K562 (cell line): ENCODE measurements around the gene PDE9A.

Experiments used
- CAMTA2 ChIP-seq: fragments of 250-450 bp; sonication (Bioruptor Pico); conservative IDR thresholded peaks from 2 replicates; pipeline ENCODE4 v1.5.1; 2022
- CTCF ChIP-seq, 3 experiments: IDR thresholded peaks in 2 of 3; conservative IDR thresholded peaks in 1 of 3; 2 replicates each; pipeline ENCODE4 v1.5.1; 2011 to 2012; ENCODE audit warnings: low read length in 3 of 3, mild to moderate bottlenecking in 3 of 3, control low read depth in 2 of 3, improper control_type of control experiment in 1 of 3, inconsistent platforms in 1 of 3, low read depth in 1 of 3, mixed read lengths in 1 of 3, moderate library complexity in 1 of 3; ENCODE audit not compliant: insufficient read depth in 2 of 3
- EP300 ChIP-seq: IDR thresholded peaks from 2 replicates; pipeline ENCODE4 v1.6.1; 2012; ENCODE audit warnings: low read length, improper control_type of control experiment
- ERF ChIP-seq: fragments of 450-650 bp; formaldehyde crosslinking; IDR thresholded peaks from 2 replicates; pipeline ENCODE4 v1.4.0; 2020; ENCODE audit warnings: mild to moderate bottlenecking, mixed read lengths
- HES1 ChIP-seq: fragments of 450-650 bp; IDR thresholded peaks from 2 replicates; pipeline ENCODE4 v1.6.1; 2016; ENCODE audit warnings: low read depth, mild to moderate bottlenecking, moderate library complexity
- KLF10 ChIP-seq: fragments of 250-450 bp; sonication (Bioruptor Pico); IDR thresholded peaks from 2 replicates; pipeline ENCODE4 v1.6.1; 2021; ENCODE audit warnings: matching md5 sums
- NFIX ChIP-seq: fragments of 250-450 bp; sonication (Bioruptor Pico); IDR thresholded peaks from 2 replicates; pipeline ENCODE4 v1.4.0; 2020; ENCODE audit warnings: low read depth, mild to moderate bottlenecking, moderate library complexity
- PRDM10 ChIP-seq: fragments of 450-650 bp; IDR thresholded peaks from 2 replicates; pipeline ENCODE4 v1.6.1; 2018; ENCODE audit not compliant: partially characterized antibody
- SMC3 ChIP-seq: conservative IDR thresholded peaks from 2 replicates; pipeline ENCODE4 v1.6.1; 2011; ENCODE audit warnings: low read depth, low read length, improper control_type of control experiment; ENCODE audit not compliant: insufficient read depth
- TAF1 ChIP-seq: IDR thresholded peaks from 2 replicates; pipeline ENCODE4 v1.6.1; 2011; ENCODE audit warnings: mild to moderate bottlenecking, low read length, moderate library complexity; ENCODE audit not compliant: insufficient read depth, control insufficient read depth, severe bottlenecking; ENCODE audit errors: extremely low read depth
- ZNF224 ChIP-seq: sonication (generic); formaldehyde crosslinking; IDR thresholded peaks from 2 replicates; pipeline ENCODE4 v1.8.0; 2022; ENCODE audit warnings: mild to moderate bottlenecking, missing genetic modification reagents
- ZNF609 ChIP-seq: sonication (generic); formaldehyde crosslinking; IDR thresholded peaks from 2 replicates; pipeline ENCODE4 v1.8.1; 2023; ENCODE audit warnings: missing genetic modification reagents, mild to moderate bottlenecking, borderline replicate concordance
- ZNF77 ChIP-seq: fragments of 250-450 bp; sonication (Bioruptor Pico); IDR thresholded peaks from 2 replicates; pipeline ENCODE4 v1.5.0; 2020
- ZNF830 ChIP-seq: fragments of 250-450 bp; sonication (Bioruptor Pico); IDR thresholded peaks from 2 replicates; pipeline ENCODE4 v1.5.0; 2021; ENCODE audit warnings: mild to moderate bottlenecking

GRCh38 chr21:42612390-42612789 lies 41.0 kb upstream of the PDE9A start:
- TF ChIP-seq ZNF830 (CRISPR knock-in tag), result no peak
- TF ChIP-seq ZNF77 (CRISPR knock-in tag), result no peak
- no peak for TF ChIP-seq TAF1
- TF ChIP-seq PRDM10, result no peak
- TF ChIP-seq CTCF (IDR thresholded peaks at IDR 0.05 in 2 of 3, conservative IDR thresholded peaks at IDR 0.05 in 1 of 3; ENCODE audit: insufficient read depth in 2 of 3, low read depth in 1 of 3, low read length in 3 of 3), result no peak
- TF ChIP-seq HES1, result no peak
- no peak for TF ChIP-seq CAMTA2 (CRISPR knock-in tag)
- TF ChIP-seq KLF10 (CRISPR knock-in tag), result no peak
- peak; percentile 56 for TF ChIP-seq NFIX
- no peak for TF ChIP-seq ERF (CRISPR knock-in tag)
- TF ChIP-seq EP300, result no peak
- no peak for TF ChIP-seq ZNF609
- TF ChIP-seq ZNF224 (CRISPR knock-in tag), result no peak
- TF ChIP-seq SMC3, result no peak
